ENCODE data around the gene JAM3.

The JAM3 gene

GRCh38 chr11:134068829-134069425 lies at the start of gene JAM3:
Gene JAM3 (plus strand): TSS chr11:134069072. CDS start chr11:134069084, 12 bp downstream.
- no peaks in the 10 kb centered on the region for H3K9me2 ChIP-seq (replicated peaks; ENCODE audit: insufficient read depth, low read length)
- no peaks in the 10 kb centered on the region for H4K20me1 ChIP-seq (ENCODE audit: low read depth, low read length)
- no peaks in the 10 kb centered on the region for H3F3A ChIP-seq (ENCODE audit: insufficient read depth)
- no peak within 1 kb of the TSS for H2AFZ ChIP-seq (ENCODE audit: low read depth, low read length, severe bottlenecking)
- no peak within 1 kb of the TSS for H3K9ac ChIP-seq (ENCODE audit: low read length)
- no peak within 1 kb of the TSS for H3K4me2 ChIP-seq (ENCODE audit: low read depth, low read length, poor library complexity, severe bottlenecking)
- H3K9me3 ChIP-seq (ENCODE audit: insufficient read depth, low read length), result no peaks in the 10 kb centered on the region
- TF ChIP-seq EZH2phosphoT487 (conservative IDR thresholded peaks at IDR 0.05; ENCODE audit: low read length), result no peak
- no peak for TF ChIP-seq CTCF (IDR thresholded peaks at IDR 0.05; ENCODE audit: insufficient read depth, low read length, poor library complexity, severe bottlenecking)
- H3K4me3 ChIP-seq (ENCODE audit: insufficient read depth, low read length, poor library complexity, severe bottlenecking), result no peak within 1 kb of the TSS
- no peaks in the 10 kb centered on the region for H3K36me3 ChIP-seq (ENCODE audit: low read length)
- no peaks in the 10 kb centered on the region for H3K79me2 ChIP-seq (ENCODE audit: insufficient read depth, low read length)
- H3K27ac ChIP-seq (ENCODE audit: low read depth, low read length), result no peak within 1 kb of the TSS
- H3K27me3 ChIP-seq (ENCODE audit: low read length), result no peaks in the 10 kb centered on the region

- Histone ChIP-seq H3K9ac (ENCODE audit: low read length) (no peak overlapping the region), H3K79me2 (ENCODE audit: insufficient read depth, low read length) (no peaks in the 10 kb centered on the region), H4K20me1 (ENCODE audit: low read depth, low read length) (no peaks in the 10 kb centered on the region), H3K27me3 (ENCODE audit: low read length) (no peaks in the 10 kb centered on the region), H3K36me3 (ENCODE audit: low read length) (no peaks in the 10 kb centered on the region), H3K4me3 (ENCODE audit: insufficient read depth, low read length, poor library complexity, severe bottlenecking) (no peak overlapping the region), H3K9me3 (ENCODE audit: insufficient read depth, low read length) (no peaks in the 10 kb centered on the region), H3K4me2 (ENCODE audit: low read depth, low read length, poor library complexity, severe bottlenecking) (no peak overlapping the region), H3F3A (ENCODE audit: insufficient read depth) (no peaks in the 10 kb centered on the region), H3K27ac (ENCODE audit: low read depth, low read length) (no peak overlapping the region), H3K9me2 (replicated peaks; ENCODE audit: insufficient read depth, low read length) (no peaks in the 10 kb centered on the region), H2AFZ (ENCODE audit: low read depth, low read length, severe bottlenecking) (no peak overlapping the region)
- TF ChIP-seq CTCF (IDR thresholded peaks at IDR 0.05; ENCODE audit: insufficient read depth, low read length, poor library complexity, severe bottlenecking) (no peak), EZH2phosphoT487 (conservative IDR thresholded peaks at IDR 0.05; ENCODE audit: low read length) (no peak)
Measured at GRCh38 chr11:134019500-134019899, 49.4 kb upstream of the JAM3 start.

GRCh38 chr11:134020598-134020997 lies 48.3 kb upstream of the JAM3 start:
- H2AFZ ChIP-seq (ENCODE audit: low read depth, low read length, severe bottlenecking), result no peak overlapping the region
- H3K9ac ChIP-seq (ENCODE audit: low read length), result no peak overlapping the region
- H3K9me2 ChIP-seq (replicated peaks; ENCODE audit: insufficient read depth, low read length), result no peaks in the 10 kb centered on the region
- H3K36me3 ChIP-seq (ENCODE audit: low read length), result no peaks in the 10 kb centered on the region
- H3K27me3 ChIP-seq (ENCODE audit: low read length), result no peaks in the 10 kb centered on the region
- H4K20me1 ChIP-seq (ENCODE audit: low read depth, low read length), result no peaks in the 10 kb centered on the region
- H3K27ac ChIP-seq (ENCODE audit: low read depth, low read length), result no peak overlapping the region
- H3K9me3 ChIP-seq (ENCODE audit: insufficient read depth, low read length), result no peaks in the 10 kb centered on the region
- no peaks in the 10 kb centered on the region for H3F3A ChIP-seq (ENCODE audit: insufficient read depth)
- H3K4me3 ChIP-seq (ENCODE audit: insufficient read depth, low read length, poor library complexity, severe bottlenecking), result no peak overlapping the region
- no peaks in the 10 kb centered on the region for H3K79me2 ChIP-seq (ENCODE audit: insufficient read depth, low read length)
- TF ChIP-seq EZH2phosphoT487 (conservative IDR thresholded peaks at IDR 0.05; ENCODE audit: low read length), result no peak
- TF ChIP-seq CTCF (IDR thresholded peaks at IDR 0.05; ENCODE audit: insufficient read depth, low read length, poor library complexity, severe bottlenecking), result no peak
- H3K4me2 ChIP-seq (ENCODE audit: low read depth, low read length, poor library complexity, severe bottlenecking), result no peak overlapping the region

Data from SU-DHL-6 (cell line).